ENCODE results near the gene OPRL1.
"Not testable (repeated sequence)": the region's sequence is repeated elsewhere in the genome, so short reads cannot be mapped to it uniquely, and the experiment has no call there.

OPRL1 gene

DNA sequence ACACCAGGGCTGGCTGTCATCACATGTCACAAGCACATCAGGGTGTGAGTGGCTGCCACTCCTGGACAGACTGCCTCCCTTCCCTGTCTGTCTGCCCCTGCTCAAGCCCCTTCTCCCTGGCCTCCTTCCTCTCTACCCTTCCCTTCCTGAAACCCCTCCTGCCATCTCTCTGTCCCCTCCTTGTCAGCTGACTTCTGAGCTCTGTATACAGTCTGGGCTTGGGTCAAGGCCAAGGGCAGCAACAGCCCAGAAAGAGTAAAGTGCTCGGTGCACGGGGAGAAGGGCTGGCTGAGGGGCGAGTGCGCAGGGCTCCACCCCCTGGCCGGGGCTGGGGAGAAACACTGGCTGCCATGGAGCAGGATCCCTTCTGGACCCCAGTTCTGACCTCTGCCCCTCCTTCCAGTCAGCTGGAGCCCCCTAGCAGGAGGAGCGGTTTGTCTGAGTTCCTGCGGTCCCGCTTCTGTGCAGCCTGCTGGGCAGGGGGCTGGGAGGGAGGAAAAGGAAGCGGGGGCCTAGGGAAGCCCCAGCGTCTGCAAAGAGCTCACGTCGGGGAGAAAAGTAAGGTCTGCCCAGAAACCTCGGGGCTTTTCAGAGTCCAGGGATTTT is 2.3 kb downstream of the OPRL1 start:
- TF ChIP-seq, protein P1, sequence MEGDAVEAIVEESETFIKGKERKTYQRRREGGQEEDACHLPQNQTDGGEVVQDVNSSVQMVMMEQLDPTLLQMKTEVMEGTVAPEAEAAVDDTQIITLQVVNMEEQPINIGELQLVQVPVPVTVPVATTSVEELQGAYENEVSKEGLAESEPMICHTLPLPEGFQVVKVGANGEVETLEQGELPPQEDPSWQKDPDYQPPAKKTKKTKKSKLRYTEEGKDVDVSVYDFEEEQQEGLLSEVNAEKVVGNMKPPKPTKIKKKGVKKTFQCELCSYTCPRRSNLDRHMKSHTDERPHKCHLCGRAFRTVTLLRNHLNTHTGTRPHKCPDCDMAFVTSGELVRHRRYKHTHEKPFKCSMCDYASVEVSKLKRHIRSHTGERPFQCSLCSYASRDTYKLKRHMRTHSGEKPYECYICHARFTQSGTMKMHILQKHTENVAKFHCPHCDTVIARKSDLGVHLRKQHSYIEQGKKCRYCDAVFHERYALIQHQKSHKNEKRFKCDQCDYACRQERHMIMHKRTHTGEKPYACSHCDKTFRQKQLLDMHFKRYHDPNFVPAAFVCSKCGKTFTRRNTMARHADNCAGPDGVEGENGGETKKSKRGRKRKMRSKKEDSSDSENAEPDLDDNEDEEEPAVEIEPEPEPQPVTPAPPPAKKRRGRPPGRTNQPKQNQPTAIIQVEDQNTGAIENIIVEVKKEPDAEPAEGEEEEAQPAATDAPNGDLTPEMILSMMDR (conservative IDR thresholded peaks at IDR 0.05; ENCODE audit: low read depth): no peak
- POLR2A ChIA-PET (ENCODE audit: low non-redundant PET): no interaction called here
- CTCF ChIA-PET: interaction anchor here (0.7 to 6.6 kb wide), 7 partner anchors 10 to 296 kb away, joined by 3 to 59 read pairs (median 4); no protein-coding TSS in a partner anchor
- peak overlapping the region; percentile 77 for H3K27ac ChIP-seq
- no peak for DNase-seq (ENCODE audit: low spot score)

DNA sequence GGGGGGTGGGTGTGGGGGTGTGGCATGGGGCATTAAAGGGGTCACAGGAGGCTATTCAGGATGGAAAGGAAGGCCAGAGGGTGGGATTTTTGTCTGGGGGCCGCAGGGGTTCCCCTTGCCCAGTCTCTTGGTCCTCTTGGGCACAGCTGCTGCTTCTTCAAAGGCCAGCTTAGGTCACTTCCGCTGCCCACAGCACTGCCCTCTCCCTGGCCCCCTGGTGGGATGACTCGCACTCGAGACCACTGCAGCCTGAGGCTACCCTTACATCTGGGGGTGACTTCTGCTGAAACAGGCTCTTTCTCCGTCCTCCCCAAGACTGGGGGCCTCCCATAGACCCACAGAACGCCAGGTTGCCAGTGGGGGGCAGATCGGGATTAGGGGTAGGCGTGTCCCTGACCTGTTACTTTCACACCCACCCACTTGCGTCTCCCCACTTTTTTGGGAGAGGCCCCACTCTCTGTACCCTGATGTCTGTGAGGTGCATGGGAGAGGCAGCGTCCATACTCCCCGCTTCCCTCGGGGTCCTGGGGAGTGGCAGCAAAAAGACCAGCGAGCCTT is 3.0 kb downstream of the OPRL1 start:
- DNase-seq (ENCODE audit: low spot score): no peak
- POLR2A ChIA-PET (ENCODE audit: low non-redundant PET): no interaction called here
- TF ChIP-seq, protein P1 (conservative IDR thresholded peaks at IDR 0.05; ENCODE audit: low read depth): no peak
- H3K27ac ChIP-seq: no peak overlapping the region
- CTCF ChIA-PET: interaction anchor here (0.5 to 6.6 kb wide), 18 partner anchors 9 to 1215 kb away, joined by 3 to 59 read pairs (median 4); partner anchors contain the start of gene NPBWR2

DNA sequence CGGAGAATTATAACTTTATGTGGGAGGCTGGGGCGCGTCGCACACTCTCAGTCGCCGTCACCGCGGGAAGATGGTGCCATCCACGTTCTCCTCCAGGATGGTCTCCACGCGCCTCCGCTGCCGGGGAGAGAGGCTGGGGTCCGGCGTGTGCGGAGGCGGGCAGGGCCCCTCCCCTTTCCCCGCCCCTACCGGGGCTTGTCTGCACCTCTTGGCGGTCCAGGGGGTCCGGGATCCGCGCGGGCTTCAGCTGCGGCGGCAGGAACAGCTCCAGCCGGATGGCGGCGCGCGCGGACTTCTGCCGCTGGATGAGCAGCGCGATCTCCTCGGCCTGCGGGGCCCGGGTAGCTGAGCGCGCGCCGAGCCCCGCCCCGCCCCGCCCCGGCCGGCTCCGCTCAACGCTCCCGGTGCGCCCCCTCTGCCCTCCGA is 3.5 kb downstream of the OPRL1 start:
- peak; percentile 84 for DNase-seq (ENCODE audit: low spot score)
- no peak overlapping the region for H3K27ac ChIP-seq
- POLR2A ChIA-PET (ENCODE audit: low non-redundant PET): no interaction called here
- CTCF ChIA-PET: interaction anchor here (0.5 to 6.6 kb wide), 26 partner anchors 10 to 1216 kb away, joined by 3 to 59 read pairs (median 4); partner anchors contain the start of gene NPBWR2
- TF ChIP-seq, protein P1 (conservative IDR thresholded peaks at IDR 0.05; ENCODE audit: low read depth): peak; percentile 98

DNA sequence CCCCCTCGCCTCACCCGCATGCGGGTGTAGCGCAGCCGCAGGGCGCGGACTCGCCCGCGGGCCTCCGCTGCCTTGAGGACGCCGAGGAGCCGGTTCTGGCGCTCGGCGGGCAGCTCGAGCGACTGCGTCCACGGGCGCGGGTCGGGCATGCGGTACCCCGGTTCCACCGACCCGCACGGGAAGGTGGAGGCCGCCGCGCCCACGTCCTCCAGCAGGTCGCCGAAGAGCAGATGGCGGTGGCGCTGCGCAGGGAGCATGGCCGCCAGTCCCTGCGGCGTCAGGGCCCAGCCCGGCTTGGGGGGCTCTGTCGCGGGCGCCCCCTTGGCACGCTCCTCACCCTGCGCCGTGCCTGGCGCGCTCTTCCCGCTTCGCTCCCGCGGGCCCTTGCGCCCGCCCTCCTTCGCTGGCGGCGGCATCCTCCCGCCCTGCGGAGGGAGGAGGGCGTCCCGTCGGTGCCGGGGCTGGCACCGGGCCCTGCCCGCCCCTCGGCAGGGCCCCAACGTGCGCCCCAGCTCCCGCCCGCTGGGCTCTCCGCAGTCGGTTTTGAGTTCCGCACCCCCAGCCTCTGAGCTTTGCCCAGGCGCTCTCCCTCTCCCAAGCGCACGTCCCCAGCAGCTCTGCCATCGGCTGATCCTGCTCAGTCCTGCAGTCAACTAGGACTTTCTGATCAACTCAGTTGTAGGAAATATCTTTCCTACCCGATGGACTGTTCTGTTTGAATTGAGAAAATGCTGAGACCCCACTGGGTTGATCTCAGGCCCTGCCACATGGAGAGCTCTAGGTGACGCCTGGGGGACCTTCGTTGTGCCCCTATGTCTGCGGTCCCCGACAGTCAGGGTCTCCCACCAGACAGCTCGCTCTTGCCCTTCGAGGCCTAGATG is 4.2 kb downstream of the OPRL1 start, which contains the start of gene LKAAEAR1:
TSS of gene LKAAEAR1 (minus strand) at position 595 of the 881 bp plus-strand sequence. CDS start at position 416, 179 bp downstream.
- POLR2A ChIA-PET (ENCODE audit: low non-redundant PET): no interaction called here
- DNase-seq (ENCODE audit: low spot score): no peak
- H3K27ac ChIP-seq: no peak within 1 kb of the TSS
- TF ChIP-seq, protein P1 (conservative IDR thresholded peaks at IDR 0.05; ENCODE audit: low read depth): peak; percentile 74
- CTCF ChIA-PET: interaction anchor here (0.5 to 6.6 kb wide), 25 partner anchors 9 to 328 kb away, joined by 3 to 59 read pairs (median 4); partner anchors contain the start of gene NPBWR2

DNA sequence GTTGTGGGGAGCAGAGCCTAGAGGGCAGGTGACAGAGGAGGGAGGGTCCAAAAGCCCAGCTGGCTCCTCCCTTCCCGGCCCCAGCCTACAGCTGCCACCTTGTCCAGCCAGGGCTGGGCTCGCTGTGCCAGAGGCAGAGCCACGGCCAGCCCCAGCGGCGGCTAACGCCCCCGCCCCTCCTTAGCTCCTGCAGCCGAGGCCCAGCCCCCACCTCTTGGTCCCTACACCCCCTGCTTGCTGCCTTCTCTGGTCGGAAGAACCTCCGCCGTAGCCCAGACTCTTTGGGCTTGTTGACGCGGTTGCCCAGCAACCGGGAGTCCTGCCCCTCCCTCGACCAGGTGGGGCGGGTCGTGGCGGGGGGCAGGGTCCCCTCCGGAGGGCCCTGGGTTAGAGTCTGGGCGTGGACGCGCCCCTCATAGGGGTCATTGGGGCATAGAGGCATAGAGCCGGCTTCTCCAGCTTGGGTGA is 4.8 kb downstream of the OPRL1 start:
- CTCF ChIA-PET: interaction anchor here (0.6 to 6.6 kb wide), 9 partner anchors 8 to 175 kb away, joined by 3 to 59 read pairs (median 5); no protein-coding TSS in a partner anchor
- no peak for DNase-seq (ENCODE audit: low spot score)
- no peak overlapping the region for H3K27ac ChIP-seq
- POLR2A ChIA-PET (ENCODE audit: low non-redundant PET): no interaction called here
- TF ChIP-seq, protein P1 (conservative IDR thresholded peaks at IDR 0.05; ENCODE audit: low read depth): no peak

DNA sequence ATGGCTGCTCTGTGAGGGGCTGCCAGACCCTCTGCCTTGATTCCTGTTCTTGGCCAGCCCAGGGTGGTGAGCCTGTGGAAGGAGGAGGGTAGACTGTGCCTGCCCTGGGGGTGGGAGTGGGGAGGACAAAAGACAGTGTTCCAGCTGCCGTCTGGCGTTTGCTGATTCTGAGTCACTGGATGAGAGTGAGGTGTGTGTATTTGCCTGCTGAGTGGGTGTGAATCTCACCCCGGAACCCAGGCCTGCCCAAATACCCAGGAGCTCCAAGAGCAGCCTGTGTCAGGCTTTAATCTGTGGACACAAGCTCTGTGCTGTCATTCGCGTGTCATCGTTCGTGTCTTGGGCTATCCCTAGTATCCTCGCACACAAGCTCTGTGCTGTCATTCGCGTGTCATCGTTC is 6.9 kb downstream of the OPRL1 start:
- peak; percentile 66 for DNase-seq (ENCODE audit: low spot score)
- CTCF ChIA-PET: interaction anchor here (0.6 to 1.2 kb wide), 4 partner anchors 11 to 292 kb away, joined by 3 to 8 read pairs (median 4); no protein-coding TSS in a partner anchor
- no peak overlapping the region for H3K27ac ChIP-seq
- TF ChIP-seq, protein P1 (conservative IDR thresholded peaks at IDR 0.05; ENCODE audit: low read depth): no peak
- POLR2A ChIA-PET (ENCODE audit: low non-redundant PET): interaction anchor here (0.6 kb wide), 1 partner anchor 35 kb away, joined by 4 read pairs; no protein-coding TSS in a partner anchor

DNA sequence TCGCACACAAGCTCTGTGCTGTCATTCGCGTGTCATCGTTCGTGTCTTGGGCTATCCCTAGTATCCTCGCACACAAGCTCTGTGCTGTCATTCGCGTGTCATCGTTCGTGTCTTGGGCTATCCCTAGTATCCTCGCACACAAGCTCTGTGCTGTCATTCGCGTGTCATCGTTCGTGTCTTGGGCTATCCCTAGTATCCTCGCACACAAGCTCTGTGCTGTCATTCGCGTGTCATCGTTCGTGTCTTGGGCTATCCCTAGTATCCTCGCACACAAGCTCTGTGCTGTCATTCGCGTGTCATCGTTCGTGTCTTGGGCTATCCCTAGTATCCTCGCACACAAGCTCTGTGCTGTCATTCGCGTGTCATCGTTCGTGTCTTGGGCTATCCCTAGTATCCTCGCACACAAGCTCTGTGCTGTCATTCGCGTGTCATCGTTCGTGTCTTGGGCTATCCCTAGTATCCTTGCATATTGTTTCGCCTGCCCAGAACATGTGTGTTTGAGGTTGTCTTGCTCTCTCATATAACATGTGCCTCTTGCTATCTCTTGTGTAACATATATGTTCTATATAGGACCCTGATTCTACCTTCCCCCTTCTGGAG is 7.4 kb downstream of the OPRL1 start:
- POLR2A ChIA-PET (ENCODE audit: low non-redundant PET); DNase-seq (ENCODE audit: low spot score); H3K27ac ChIP-seq: not testable (repeated sequence)
- CTCF ChIA-PET: interaction anchor here (0.6 to 1.2 kb wide), 4 partner anchors 12 to 292 kb away, joined by 3 to 8 read pairs (median 4); no protein-coding TSS in a partner anchor

DNA sequence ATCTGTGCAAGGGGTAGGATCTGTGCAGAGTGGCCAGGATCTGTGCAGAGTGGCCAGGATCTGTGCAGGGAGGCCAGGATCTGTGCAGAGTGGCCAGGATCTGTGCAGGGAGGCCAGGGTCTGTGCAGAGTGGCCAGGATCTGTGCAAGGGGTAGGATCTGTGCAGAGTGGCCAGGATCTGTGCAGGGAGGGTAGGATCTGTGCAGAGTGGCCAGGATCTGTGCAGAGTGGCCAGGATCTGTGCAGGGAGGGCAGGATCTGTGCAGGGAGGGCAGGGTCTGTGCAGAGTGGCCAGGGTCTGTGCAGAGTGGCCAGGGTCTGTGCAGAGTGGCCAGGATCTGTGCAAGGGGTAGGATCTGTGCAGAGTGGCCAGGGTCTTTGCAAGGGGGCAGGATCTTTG is 8.7 kb downstream of the OPRL1 start:
- CTCF ChIA-PET: interaction anchor here (0.6 kb wide), 1 partner anchor 8 kb away, joined by 3 read pairs; no protein-coding TSS in a partner anchor
- H3K27ac ChIP-seq; POLR2A ChIA-PET (ENCODE audit: low non-redundant PET); DNase-seq (ENCODE audit: low spot score): not testable (repeated sequence)

Measured in RWPE1 (cell line).